NOMO-1 treated with DMSO at 0.1 percent for 48 hours (cell line): Measurements from ENCODE around the gene SPATA7.

ENCODE experiments used
- DNase-seq: peaks from one replicate; lab custom pipeline; 2025; ENCODE audit not compliant: unreplicated experiment; lab: John Stamatoyannopoulos, UW

SPATA7 gene

DNA sequence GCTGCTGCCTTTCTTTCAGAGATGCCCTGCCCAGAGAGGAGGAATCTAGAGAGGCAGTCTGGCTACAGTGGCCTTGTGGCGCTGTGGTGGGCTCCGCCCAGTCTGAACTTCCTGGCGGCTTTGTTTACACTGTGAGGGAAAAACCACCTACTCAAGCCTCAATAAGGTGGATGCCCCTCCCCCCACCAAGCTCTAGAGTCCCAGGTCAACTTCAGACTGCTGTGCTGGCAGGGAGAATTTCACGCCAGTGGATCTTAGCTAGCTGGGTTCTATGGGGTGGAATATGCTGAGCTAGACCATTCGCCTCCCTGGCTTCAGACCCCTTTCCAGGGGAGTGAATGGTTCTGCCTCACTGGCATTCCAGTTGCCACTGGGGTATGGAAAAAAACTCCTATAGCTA lies 25.6 kb downstream of the SPATA7 start:
- DNase-seq, result no peak

DNA sequence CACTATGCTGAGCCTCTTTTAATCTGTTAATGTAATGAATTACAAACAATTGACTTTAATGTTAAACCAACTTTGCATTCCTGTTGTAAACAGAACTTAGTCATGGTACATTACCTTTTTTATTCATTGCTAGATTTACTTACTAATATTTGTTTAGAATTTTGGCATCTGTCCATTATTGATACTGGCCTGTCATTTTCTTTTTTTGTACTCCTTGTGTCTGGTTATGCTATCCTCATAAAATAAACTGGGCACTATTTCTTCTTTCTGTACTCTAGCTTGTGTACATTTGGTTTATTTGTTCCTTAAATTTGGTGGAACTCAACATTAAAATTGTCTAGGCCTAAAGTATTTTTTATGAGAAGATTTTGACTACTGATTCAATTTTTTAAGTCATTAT lies 32.1 kb downstream of the SPATA7 start:
- no peak for DNase-seq

DNA sequence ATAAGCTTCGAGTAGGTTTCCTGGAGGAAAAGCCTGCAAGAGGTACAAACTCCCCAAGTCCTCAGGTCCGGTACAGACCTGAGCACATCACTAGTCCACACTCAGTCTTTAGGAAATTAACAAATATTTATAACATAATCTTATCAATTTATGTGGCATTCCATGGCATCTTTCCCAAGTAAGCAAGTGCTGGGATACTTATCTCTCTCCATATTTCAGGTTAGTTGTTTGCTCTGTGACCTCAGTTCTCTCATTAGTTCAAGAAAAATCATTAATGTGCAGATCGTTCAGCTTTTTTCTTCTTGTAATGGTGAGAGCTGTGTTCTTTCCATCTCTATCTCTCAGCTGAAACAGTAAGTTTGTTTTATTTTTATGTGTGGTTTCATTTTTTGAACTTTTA lies 34.7 kb downstream of the SPATA7 start:
- no peak for DNase-seq

DNA sequence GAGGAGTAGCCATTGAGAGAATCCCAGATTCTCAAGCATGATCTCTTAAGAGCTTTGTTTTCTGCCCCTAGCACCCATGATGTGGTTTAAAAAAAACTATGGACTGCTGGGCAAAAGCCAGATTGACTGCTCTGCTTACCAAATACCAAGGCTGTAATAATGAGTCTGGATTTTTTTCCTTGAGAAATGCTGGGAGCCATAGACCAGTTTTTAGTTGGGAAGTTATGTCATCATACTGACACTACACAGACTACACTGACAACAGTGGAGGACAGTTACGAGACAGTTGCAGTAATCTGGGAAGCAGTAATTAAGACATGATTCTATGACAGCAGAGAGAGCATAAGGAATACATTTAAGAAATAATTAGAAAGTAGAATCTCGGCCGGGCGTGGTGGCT lies 35.8 kb downstream of the SPATA7 start:
- DNase-seq, result no peak

DNA sequence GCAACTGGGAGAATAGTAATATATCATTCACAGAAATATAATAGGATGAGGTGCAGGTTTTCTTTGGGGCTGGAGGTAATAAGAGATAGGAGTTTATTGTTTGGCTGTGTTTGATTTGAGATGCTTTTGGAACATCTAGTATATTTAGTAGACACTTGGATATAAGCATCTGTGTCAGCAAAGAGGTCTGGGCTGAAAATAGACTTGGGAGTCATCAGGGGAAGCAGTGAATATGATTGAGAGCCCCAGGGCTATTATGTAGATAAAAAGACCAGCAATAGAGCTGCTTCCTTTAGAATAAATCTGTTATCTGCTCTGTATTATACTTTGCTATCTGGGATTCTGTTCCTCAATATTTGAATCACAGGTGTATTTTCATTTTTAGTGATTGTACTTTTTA lies 36.6 kb downstream of the SPATA7 start:
- DNase-seq, result no peak

DNA sequence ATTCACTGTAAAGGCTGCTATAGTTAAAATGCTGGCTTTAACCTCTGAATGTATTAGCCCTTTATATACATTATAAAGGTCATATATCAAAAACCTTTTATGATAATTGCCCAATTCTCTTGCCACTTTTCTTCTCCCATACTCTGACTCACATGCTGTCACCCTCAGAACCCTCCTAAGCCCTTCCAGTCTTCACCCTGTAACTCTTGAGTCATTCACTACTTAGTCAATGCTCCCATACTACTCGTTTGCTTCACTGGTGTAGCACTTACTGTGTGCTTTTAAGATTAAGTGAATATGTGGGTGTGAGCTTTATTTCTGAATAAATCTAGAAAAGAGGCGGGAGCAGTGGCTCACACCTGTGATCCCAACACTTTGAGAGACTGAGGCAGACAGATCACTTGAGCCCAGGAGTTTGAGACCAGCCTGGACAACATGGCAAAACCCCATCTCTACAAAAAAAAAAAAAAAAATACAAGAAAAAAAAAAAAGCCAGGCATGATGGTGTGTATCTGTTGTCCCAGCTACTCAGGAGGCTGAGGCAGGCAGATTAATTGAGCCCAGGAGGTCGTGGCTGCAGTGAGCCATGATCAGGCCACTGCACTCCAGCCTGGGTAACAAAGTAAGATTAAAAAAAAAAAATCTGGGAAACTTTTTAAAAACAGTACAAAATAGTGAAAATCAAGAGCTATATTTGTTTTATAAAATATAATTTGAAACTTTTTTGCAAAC lies 37.6 kb downstream of the SPATA7 start:
- no peak for DNase-seq

DNA sequence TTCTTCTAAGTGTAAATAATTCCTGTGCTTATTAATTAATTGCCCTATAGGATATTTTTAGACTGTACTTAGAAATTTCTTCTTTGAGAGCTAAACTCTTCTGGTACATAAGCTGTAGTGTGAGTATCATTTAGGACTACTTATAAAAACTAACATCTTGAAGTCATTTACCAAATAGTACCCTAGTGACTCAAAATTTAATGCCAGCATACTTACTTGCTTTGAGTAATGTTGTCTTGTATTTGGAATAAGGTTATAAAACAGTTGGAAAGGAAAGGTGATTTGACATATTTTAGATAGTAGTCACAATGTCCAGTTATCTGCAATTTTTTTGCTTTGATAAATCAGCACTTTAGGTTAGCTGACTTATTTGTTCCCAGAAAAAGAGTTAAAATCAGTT lies 39.1 kb downstream of the SPATA7 start:
- no peak for DNase-seq

DNA sequence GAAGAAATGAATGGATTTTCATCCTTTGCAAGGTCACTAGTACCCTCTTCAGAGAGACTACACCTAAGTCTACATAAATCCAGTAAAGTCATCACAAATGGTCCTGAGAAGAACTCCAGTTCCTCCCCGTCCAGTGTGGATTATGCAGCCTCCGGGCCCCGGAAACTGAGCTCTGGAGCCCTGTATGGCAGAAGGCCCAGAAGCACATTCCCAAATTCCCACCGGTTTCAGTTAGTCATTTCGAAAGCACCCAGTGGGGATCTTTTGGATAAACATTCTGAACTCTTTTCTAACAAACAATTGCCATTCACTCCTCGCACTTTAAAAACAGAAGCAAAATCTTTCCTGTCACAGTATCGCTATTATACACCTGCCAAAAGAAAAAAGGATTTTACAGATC lies 40.8 kb downstream of the SPATA7 start:
- DNase-seq, result no peak

DNA sequence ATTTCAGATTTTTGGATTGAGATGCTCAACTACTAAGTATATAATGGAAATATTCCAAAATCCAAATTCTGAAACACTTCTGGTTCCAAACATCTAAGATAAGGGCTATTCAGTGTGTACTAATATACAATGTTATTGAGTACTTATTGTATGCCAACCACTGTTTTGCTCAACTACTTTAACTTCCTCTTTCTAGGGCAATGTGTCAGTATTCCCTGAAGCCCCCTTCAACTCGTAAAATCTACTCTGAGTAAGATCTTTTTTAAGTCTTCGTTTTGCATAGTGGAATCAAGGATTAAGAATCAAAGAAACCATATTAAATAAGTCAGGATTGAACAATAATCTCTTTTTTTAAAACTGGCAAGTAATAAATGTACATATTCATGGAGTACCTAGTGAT lies 45.5 kb downstream of the SPATA7 start:
- DNase-seq, result no peak

DNA sequence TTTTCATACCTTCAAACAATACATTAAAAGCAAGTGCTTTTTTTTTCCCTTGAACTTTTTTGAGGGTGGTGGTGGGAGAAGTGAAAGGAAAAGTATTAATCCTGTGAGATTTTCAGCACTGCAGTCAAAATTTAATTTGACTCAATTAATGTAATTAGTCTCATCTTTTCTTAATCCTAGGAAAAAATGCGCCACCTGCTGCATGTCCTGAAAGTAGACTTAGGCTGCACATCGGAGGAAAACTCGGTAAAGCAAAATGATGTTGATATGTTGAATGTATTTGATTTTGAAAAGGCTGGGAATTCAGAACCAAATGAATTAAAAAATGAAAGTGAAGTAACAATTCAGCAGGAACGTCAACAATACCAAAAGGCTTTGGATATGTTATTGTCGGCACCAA lies 52.2 kb downstream of the SPATA7 start:
- no peak for DNase-seq

DNA sequence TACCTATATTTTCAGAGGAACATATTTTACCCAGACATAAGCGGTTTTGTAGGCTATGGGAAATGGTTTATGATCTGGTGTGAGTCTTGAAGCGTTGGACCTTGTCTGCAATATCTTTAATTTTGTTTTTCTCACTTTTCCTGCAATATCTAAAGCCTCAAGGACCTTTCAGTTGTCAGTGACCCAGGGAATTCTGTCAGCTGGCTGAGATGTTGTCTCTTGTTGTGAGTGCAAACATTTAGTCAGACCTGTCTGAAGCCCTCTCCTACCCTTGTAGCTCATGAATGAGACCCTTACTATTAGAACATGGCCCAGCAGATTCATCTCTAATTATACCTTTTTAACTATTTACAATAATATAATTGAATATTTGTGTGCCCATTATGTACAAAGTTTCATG lies 53.6 kb downstream of the SPATA7 start:
- no peak for DNase-seq

DNA sequence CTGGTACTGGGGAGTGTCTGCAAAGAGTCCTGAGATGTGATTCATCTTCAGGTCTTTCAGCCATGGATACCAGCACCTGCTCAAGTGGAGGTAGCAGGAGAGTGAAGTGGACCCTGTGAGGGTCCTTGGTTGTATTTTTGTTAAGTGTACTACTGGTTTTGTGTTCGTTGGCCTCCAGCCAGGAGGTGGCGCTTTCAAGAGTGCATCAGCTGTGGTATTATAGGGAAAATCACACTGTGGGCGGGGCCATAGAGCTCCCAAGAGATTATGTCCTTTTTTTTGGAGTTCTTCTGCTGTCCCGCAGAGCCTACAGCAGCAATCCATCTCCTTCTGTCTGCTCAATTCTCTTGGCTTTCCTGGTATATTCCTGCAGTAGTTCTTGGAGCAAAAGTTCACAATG lies 66.8 kb downstream of the SPATA7 start:
- no peak for DNase-seq

DNA sequence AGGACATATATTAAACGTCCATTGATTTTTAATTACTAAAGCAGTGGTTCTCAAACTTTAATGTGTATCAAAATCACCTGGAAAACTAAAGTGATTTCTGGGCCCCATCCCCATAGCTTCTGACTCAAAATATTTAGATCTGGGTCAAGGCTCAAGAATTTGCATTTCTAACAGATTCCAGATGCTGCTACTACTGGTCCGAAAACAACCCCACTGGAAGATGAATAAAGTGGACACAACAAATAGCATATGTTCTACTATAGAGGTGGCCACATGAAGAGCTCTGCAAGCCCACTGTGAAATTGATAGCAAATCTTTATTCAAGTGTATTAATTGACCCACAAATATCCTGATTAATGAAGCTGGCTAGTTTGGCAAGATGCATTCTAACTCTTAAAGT lies 69.4 kb downstream of the SPATA7 start:
- DNase-seq, result no peak

DNA sequence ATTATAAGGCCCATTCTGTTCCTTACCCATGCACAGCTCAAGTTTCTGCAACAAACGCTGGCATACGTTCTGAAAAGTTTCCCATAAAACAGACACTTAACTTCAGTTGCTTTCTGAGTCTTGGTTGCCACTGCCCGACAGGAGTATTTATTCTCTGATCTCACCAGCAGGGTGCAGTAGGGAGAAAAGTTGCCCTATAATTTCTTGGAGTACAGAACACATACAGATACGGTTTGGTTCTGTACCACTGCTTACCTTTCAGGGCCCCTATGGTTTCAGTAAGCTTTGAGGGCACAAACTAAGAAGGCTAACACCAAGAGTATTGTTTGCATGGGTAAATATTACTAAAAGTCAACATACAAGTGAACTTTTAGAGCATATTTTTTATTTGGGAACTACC lies 77.9 kb downstream of the SPATA7 start:
- no peak for DNase-seq

DNA sequence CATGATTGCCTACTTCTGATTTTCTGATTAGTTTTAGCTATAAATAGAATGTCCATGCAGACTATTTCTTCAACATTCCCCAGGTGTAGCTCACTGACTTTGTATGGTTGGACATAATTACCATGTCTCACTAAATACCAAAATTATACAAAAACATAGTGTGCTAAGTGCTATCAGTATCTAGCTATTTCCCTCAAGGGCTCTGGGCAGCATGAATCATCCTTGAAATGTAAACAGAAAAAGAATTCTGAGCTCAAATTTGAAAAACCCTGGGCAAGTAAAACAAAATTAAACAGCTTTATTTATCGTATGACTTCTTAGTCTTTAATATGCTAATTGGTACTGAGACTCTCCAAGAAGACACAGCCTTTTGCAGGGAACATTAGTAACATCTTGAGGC lies 82.9 kb downstream of the SPATA7 start:
- DNase-seq, result no peak

DNA sequence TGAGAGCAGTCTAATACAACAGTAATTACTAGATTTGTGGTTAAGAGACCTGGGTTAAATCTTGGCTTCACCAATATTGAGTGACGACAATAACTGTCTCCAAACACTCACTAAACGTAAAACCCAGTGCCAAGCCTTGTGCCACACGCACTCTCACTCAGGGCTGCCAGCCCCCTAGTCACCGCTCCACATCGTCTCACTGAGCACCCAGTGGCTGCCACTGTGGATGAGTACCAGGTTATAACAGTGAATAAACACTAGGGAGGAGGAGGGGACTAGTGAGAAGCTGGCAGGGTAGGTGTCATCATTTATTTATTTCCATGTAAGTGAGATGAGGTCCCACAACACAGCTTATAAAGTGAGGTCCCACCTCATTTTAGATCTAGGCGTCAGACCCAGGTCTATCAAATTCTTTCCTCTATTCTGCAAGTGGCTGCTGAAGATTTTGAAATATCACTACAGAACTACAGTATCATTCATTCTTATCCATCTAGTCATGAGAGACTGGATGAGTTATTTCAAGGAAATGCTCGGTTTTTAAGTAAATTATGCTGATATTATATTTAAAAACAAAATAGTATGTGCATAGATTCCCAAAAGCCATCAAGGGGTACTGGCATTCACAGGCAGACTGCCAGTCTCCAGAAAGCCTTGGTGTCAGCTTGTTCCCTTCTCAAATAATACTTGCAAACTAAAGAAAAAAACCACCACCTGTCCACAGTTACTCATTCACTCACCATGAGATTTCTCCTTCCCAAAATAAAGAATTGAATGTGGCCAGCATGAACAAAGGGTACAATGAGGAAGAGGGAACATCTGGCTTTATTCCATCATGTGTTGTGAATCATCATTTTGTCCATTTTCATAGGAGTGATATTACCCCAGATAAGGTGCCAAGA lies 85.3 kb downstream of the SPATA7 start:
- no peak for DNase-seq

DNA sequence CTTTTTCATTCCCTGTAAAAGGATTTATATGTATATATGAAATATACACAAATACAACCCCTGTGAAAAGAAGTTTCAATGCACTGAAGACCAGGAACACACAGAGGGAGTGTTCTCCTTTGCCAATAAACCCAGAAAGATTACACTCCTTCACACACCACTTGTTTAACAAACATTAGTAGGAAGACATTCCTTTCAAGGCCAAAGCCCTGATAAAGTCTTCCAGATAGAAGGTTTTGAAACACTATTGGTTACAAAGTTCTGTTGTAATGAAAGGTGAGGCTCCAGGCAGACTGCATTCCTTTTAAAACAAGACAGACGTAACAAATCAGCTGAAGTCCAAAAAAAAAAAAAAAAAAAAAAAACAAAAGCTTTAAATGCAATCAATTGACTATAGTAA lies 88.3 kb downstream of the SPATA7 start:
- no peak for DNase-seq

DNA sequence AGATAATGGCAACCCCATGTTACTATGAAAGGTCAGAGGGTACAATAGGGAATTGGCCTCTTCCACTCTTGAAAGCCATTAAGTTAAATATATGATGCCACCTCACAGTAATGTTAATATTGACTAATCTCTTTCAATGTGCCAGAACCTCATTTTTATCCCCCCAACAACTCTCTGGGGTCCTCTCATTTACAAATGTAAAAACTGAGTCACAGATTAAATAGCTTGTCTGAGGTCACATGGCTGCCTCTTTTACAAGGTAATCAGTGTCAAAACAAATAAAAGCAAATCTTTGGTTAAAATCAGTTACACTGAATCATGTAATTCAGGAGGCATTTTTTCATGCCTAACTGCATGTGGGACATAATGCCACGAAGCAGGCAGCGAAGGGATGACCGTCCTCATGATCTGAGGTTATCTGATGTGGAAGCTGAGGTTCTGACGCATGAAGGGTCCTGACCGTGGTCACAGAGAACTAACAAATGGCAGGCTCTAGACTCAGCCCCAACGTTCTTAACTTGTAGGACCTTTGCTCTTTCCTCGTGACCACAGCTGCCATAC lies 90.8 kb downstream of the SPATA7 start:
- no peak for DNase-seq

DNA sequence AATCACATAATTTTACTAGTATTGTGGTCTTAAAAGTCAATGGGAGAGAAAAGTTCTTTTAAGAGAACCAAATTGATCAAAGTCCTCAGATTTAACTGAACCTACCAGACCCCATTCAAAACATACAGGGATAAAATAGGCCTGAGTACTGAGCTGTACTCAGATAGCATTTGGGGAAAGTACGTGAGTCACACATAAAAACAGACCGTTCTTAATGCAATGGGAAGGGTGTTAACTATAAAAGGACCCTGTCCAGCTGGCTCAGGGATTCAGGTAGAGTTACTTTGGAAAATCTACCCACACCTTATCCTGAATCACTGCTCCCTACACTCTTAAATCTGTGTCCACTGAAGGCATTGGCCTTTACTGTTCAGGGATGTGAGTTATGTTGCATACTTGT lies 91.4 kb downstream of the SPATA7 start:
- no peak for DNase-seq

DNA sequence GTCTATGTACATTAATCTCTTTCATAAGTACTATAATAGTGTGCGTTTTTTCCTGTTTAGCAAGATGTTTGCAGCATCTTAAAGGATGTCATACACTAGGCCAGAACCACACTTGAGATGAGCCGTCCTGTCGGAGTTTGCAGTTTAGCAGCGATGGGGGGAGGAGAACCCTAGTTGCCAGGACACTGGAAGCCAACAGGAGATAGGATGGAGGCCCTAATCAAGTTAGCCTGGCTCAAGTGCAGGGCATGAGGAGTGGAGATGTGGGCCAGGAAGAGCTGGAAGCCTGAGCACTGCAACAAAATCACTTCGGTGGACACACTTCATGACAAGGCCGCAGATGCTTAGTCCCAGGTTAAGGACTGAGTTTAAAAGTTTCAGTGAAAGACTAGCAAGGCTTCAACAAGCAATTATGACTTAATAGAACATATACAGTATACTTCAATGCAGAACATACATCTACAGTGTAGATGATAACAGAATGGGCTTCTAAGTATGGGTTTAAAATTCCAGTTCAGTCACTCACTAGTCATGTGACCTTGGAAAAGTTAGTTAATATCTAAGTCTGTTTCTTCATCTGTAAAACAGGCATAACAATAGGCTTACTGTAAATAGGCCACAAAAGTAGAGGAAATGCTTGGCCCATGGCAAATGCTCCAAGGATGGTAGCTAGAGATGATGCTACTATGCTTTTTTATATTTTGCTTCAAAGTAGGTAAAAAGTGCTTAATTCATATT lies 92.2 kb downstream of the SPATA7 start:
- DNase-seq, result no peak

DNA sequence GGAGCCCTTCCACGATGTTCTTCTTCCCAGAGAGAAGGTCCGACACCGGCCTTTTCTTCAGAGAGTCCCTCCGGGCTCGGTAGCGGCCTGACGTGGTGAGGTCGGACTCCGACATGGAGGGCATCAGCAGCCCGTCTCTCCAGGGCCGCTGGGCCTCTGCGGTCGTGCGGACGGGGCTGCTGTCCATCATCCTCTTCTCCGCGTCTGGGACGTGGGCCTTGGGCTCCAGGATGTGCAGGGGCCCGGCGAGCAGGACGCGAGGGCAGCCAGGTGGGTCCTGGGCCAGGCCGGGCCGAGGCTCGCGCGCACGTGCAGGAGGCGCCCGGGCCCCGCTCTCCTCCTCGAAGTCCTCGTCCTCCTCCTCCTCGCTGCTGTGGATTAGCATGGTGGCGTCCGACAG lies 93.5 kb downstream of the SPATA7 start:
- no peak for DNase-seq

DNA sequence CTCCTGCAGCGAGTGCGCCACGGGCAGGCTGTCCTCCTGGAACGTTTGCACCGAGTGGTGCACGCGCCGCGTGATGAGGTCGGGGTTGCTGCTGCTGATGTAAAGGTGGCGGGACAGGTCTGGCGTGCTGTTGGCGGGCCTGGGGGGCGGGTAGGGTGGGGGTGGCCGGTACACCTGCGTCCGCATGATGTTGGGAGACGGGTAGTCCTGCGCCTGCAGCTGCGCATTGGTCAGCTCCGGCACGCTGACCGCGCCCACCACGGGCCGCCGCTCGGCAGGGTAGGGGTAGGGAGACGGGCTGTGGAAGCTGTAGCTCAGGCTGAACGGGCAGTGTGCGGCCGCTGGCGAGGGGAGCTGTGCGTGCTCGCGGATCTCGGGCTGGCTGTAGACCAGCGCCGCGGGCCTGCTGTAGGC lies 94.1 kb downstream of the SPATA7 start:
- no peak for DNase-seq
